ENCODE data around the gene SSH2.

DNA sequence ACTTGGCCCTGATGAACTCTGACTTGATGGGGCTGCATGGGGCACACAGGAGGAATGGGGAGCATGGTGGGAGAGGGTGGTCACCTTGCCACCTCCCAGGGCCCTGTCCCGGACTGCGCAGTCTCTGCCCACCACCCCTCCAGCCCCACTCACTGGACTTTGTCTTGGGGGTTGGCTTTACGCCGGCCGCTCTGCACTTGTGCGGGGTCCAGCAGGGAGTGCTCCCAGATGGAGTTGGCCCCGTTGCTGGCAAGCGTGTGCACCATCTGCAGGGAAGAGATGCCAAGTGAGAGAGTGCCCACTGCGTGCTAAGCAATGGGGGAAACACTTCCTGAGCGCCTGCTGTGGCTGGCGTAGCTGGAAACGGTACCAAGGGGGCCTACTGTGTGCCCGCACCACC lies 347.3 kb downstream of the SSH2 start:
- TF ChIP-seq, protein P1, sequence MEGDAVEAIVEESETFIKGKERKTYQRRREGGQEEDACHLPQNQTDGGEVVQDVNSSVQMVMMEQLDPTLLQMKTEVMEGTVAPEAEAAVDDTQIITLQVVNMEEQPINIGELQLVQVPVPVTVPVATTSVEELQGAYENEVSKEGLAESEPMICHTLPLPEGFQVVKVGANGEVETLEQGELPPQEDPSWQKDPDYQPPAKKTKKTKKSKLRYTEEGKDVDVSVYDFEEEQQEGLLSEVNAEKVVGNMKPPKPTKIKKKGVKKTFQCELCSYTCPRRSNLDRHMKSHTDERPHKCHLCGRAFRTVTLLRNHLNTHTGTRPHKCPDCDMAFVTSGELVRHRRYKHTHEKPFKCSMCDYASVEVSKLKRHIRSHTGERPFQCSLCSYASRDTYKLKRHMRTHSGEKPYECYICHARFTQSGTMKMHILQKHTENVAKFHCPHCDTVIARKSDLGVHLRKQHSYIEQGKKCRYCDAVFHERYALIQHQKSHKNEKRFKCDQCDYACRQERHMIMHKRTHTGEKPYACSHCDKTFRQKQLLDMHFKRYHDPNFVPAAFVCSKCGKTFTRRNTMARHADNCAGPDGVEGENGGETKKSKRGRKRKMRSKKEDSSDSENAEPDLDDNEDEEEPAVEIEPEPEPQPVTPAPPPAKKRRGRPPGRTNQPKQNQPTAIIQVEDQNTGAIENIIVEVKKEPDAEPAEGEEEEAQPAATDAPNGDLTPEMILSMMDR (IDR thresholded peaks at IDR 0.05) = no peak
- TF ChIP-seq NFIC (IDR thresholded peaks at IDR 0.05; ENCODE audit: borderline replicate concordance) = no peak
- TF ChIP-seq TAF1 (IDR thresholded peaks at IDR 0.05; ENCODE audit: borderline replicate concordance, low read depth, low read length) = no peak
- no peak for TF ChIP-seq RAD21 (IDR thresholded peaks at IDR 0.05; ENCODE audit: low read length)
- no peak for TF ChIP-seq JUND (IDR thresholded peaks at IDR 0.05)
- no peak for TF ChIP-seq GABPA (IDR thresholded peaks at IDR 0.05; ENCODE audit: low read depth)
- TF ChIP-seq POLR2AphosphoS5 (IDR thresholded peaks at IDR 0.05; ENCODE audit: low read depth, low read length) = no peak
- TF ChIP-seq, protein P2, sequence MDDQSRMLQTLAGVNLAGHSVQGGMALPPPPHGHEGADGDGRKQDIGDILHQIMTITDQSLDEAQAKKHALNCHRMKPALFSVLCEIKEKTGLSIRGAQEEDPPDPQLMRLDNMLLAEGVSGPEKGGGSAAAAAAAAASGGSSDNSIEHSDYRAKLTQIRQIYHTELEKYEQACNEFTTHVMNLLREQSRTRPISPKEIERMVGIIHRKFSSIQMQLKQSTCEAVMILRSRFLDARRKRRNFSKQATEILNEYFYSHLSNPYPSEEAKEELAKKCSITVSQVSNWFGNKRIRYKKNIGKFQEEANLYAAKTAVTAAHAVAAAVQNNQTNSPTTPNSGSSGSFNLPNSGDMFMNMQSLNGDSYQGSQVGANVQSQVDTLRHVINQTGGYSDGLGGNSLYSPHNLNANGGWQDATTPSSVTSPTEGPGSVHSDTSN (IDR thresholded peaks at IDR 0.05) = no peak
- no peak for TF ChIP-seq NRF1 (IDR thresholded peaks at IDR 0.05; ENCODE audit: low read depth, low read length)
- TF ChIP-seq, protein P3, sequence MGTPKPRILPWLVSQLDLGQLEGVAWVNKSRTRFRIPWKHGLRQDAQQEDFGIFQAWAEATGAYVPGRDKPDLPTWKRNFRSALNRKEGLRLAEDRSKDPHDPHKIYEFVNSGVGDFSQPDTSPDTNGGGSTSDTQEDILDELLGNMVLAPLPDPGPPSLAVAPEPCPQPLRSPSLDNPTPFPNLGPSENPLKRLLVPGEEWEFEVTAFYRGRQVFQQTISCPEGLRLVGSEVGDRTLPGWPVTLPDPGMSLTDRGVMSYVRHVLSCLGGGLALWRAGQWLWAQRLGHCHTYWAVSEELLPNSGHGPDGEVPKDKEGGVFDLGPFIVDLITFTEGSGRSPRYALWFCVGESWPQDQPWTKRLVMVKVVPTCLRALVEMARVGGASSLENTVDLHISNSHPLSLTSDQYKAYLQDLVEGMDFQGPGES (IDR thresholded peaks at IDR 0.05; ENCODE audit: low read depth, low read length) = no peak
- no peak for TF ChIP-seq FOXM1 (IDR thresholded peaks at IDR 0.05; ENCODE audit: low read depth)
- TF ChIP-seq EZH2phosphoT487 (IDR thresholded peaks at IDR 0.05; ENCODE audit: borderline replicate concordance, low read depth) = no peak
- TF ChIP-seq, protein P4, sequence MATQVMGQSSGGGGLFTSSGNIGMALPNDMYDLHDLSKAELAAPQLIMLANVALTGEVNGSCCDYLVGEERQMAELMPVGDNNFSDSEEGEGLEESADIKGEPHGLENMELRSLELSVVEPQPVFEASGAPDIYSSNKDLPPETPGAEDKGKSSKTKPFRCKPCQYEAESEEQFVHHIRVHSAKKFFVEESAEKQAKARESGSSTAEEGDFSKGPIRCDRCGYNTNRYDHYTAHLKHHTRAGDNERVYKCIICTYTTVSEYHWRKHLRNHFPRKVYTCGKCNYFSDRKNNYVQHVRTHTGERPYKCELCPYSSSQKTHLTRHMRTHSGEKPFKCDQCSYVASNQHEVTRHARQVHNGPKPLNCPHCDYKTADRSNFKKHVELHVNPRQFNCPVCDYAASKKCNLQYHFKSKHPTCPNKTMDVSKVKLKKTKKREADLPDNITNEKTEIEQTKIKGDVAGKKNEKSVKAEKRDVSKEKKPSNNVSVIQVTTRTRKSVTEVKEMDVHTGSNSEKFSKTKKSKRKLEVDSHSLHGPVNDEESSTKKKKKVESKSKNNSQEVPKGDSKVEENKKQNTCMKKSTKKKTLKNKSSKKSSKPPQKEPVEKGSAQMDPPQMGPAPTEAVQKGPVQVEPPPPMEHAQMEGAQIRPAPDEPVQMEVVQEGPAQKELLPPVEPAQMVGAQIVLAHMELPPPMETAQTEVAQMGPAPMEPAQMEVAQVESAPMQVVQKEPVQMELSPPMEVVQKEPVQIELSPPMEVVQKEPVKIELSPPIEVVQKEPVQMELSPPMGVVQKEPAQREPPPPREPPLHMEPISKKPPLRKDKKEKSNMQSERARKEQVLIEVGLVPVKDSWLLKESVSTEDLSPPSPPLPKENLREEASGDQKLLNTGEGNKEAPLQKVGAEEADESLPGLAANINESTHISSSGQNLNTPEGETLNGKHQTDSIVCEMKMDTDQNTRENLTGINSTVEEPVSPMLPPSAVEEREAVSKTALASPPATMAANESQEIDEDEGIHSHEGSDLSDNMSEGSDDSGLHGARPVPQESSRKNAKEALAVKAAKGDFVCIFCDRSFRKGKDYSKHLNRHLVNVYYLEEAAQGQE (IDR thresholded peaks at IDR 0.05; ENCODE audit: low read depth, low read length) = no peak
- no peak for TF ChIP-seq ELF1 (IDR thresholded peaks at IDR 0.05)

Data from SK-N-SH (cell line).